ENCODE measurements around the gene GIPC3.
"Not testable (repeated sequence)": the region's sequence is repeated elsewhere in the genome, so short reads cannot be mapped to it uniquely, and the experiment has no call there.

Gene GIPC3

DNA sequence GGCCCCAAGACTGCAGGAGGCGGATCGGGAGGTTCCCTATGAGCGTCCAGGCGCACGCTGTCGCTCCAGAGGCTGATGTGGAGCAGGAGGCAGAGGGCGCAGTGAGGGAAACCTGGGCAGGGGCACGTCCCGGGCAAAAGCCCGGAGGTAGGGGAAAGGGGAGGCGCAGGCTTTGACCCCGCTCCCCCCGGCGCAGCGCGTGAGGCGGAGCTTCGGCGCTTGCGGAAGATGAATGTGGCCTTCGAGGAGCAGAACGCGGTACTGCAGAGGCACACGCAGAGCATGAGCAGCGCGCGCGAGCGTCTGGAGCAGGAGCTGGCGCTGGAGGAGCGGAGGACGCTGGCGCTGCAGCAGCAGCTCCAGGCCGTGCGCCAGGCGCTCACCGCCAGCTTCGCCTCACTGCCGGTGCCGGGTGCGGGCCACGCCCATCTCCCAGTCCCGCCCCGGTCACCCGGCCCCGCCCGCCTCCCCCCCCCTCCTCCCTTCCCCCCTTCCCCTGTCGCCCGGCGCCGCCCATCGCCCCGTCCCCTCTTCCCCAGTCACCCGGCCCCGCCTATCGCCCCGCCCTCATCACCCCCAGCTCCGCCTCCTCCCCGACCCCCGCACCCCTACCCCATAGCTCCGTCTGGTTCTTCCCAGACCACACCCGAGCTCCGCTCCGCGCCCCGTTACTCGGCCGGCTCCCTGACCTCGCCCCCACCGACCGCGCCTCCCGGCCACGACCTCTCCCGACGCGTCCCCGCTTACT lies 8.4 kb upstream of the GIPC3 start:
- DNase-seq = no peak

DNA sequence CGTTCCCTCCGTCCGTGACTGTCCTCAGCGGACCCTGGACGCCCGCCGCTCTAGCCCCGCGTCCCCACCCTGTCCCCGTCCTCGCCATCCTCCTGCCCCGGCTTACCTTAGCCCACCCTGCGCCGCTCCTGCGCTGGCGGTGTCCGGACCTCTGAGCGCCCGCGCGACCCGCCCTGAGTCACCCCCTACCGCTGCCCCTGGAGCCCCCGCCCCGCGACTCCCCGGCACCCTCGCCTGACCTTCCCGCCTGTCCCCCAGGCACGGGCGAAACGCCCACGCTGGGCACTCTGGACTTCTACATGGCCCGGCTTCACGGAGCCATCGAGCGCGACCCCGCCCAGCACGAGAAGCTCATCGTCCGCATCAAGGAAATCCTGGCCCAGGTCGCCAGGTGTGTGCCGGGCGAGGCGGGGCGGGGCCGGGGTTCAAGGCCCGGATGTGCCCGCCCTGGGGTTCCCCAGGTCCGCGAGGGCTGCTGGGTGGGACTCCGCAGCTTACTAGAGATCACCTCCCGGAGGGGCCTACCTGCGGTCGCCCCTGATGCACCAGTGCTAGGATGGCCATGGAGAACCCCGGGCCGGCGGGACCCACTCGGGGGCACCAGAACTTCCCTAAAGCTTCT lies 7.4 kb upstream of the GIPC3 start:
- DNase-seq = no peak

DNA sequence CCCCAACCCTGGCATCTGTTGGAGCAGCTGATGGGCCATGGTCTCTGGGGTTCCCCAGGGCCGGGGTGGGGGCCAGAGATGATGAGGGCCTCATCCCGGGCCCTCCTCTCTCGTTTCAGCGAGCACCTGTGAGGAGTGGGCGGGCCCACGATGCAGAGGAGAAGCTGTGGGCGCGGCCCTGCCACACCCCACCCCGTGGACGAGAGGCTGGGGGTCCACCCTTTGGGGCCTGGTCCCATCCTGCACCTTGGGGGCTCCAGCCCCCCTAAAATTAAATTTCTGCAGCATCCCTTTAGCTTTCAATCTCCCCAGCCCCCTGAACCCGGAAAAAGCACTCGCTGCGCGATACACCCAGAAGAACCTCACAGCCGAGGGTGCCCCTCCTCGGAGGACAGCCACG lies 6.9 kb upstream of the GIPC3 start:
- no peak for DNase-seq

DNA sequence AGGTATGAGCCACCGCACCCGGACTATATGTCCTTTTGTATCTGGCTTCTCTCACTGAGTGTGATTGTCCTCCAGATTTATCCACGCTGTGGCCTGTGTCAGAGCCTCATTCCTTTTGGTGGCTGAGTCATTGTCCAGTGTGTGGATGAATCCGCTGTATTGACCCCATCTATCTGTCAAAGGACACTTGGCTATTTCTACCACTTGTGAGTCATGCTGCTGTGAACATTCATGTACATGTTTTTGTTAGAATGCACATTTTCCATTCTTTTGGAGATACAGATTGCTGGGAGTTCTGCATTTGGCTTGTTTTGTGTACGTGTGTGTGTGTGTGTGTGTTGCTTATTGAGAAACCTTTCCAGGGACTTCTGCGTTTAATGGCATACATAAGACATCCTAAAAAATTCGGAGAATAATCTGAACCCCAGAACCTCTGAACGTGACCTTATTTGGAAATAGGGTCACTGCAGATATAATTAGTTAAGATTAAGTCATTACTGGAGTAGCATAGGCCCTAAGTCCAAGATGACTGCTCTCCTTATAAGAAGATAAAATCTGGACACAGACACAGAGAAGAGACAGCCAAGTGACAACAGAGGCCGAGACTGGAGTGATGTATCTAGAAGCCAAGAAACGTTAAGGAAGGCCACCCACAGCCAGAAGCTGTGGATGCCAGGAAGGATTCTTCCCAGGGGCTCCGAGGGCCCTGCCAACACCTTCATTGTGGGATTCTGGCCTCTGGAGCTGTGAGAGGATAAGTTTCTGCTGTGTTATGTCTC lies 4.9 kb upstream of the GIPC3 start:
- no peak for DNase-seq

DNA sequence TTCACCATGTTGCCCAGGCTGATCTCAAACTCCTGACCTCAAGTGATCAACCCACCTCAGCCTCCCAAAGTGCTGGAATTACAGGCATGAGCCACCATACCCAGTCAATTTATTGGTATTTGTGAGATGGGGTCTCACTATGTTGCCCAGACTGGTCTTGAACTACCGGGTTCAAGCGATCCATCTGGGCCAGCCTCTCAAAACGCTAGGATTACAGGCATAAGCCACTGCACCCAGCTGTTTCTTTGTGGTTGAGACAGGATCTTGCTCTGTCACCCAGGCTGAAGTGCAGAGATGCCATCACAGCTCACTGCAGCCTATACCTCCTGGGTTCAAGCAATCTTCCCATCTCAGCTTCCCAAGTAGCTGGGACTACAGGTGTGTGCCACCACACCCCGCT lies 3.5 kb upstream of the GIPC3 start:
- DNase-seq = not testable (repeated sequence)

DNA sequence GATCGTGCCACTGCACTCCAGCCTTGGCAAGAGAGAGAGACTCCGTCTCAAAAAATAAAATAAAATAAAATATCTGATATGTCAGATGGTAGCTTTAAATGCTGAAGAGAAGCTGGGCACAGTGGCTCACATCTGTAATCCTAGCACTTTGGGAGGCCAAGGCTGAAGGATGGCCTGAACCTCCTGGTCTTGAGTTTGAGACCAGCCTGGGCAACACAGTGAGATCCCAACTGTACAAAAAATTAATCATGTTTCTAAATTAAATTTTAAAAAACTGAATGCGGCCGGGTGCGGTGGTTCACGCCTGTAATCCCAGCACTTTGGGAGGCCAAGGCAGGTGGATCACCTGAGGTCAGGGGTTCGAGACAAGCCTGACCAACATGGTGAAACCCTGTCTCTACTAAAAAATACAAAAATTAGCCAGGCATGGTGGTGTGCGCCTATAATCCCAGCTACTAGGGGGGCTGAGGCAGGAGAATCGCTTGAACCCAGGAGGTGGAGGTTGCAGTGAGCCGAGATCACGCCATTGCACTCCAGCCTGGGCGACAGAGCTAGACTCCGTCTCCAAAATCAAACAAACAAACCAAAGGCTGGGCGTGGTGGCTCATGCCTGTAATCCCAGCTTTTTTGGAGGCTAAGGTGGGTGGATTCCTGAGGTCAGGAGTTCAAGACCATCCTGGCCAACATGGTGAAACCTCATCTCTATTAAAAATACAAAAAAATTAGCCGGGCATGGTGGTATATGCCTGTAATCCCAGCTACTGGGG lies 1.1 kb upstream of the GIPC3 start:
- DNase-seq = not testable (repeated sequence)

DNA sequence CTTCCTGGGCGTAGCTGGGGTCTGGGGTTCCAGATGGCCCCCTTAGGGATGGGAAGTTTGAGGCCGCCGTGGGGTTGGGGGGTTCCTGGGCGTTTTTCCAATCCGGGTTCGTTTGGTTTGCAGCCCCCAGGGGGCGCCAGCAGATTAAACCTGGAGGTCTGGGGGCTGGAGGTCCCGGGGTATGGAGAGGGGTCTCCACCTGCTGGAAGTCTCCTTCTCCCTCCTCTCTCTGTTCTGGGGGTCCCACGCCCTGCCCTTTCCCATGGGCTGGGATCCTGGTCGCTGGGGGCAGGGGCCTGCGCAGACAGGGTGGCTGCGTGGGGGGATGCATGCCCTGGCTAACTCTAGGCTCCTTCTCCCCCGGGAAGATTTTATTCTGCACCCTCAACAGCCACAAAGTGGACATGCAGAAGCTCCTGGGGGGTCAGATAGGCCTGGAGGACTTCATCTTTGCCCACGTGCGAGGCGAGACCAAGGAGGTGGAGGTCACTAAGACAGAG lies 899 bp downstream of the GIPC3 start:
- DNase-seq = peak; percentile 22

DNA sequence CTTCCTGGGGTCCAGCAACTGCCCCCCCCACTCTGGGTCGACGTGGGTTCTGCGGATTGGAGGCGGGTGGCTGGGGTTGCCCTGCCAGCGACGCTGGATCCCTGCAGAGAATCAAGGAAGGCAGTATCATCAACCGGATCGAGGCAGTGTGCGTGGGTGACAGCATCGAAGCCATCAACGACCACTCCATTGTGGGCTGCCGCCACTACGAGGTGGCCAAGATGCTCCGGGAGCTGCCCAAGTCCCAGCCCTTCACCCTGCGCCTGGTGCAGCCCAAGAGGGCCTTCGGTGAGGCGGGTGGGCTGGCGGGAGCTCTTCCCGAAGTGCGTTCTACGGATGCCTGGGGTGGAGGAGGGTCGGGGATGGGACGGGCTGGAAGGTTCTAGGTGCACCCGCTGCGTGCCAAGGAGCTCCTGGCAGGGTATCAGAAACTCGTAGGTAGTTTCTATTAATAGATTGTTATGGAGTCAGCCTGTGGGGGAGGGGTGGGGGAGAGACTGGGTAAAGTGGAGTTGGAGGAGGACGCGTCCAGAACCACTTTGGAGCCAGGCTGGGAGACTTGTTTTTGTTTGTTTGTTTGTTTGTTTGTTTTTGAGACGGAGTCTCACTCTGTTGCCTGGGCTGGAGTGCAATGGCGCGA lies 1.5 kb downstream of the GIPC3 start:
- no peak for DNase-seq

DNA sequence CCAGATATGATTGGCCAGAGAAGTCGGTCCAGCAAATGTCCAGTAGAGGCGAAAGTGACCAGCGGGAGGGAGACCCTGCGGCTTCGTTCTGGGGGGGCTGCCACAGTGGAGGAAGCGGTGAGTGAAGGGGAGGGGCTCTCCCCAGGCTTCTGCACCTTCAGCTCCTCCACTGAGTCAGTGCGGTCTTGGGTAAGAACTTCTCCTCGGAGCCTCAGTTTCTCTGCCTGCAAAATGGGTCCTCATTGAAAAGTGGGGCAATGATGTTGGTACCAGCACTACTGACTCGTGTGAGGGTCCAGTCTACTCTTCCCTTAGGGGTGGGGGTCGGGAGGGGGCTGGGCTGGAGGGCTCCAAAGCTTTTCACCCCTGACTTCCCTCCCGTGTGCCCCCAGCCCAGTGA lies 4.2 kb downstream of the GIPC3 start:
- no peak for DNase-seq

DNA sequence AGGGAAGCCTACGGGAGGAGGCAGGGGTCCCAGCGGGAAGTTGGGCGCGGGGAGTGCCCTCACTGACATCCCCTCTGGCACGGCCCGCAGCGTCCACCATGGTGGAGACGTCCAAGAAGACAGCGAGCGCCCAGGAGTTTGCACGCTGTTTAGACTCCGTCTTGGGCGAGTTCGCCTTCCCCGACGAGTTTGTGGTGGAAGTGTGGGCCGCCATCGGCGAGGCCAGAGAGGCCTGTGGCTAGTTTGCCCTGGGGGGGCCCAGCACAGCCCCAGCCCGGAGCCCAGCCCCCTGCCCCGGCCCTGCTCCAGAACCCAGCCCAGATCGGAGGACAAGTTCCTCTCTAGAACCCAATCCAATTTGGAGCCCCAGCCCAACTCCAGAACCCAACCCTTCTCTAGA lies 4.7 kb downstream of the GIPC3 start:
- DNase-seq = no peak

DNA sequence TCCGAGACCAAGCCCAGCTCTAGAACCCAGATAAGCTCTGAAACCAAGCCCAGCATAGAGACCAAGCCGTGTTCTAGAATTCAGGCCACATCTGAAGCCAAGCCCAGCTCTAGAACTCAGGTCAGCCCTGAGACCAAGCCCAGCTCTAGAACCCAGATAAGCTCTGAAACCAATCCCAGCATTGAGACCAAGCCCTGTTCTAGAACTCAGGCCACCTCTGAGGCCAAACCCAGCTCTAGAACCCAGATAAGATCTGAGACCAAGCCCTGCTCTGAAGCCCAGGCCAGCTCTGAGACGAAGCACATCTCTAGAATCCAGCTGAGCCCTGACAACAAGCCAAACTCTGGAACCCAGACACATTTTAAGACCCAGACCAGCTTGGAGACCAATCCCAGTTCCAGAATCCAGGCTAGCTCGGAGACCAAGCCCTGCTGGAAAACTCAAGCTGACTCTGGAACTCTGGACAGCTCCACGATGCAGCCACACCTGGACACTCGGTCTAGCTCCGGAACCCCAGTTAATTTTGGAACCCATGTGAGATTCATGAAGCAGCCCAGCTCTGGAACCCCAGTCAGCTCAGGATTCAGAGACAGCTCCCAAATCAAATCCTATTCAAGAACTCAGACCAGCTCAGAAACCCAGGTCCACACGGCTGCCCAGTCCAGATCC lies 5.8 kb downstream of the GIPC3 start:
- DNase-seq = no peak

DNA sequence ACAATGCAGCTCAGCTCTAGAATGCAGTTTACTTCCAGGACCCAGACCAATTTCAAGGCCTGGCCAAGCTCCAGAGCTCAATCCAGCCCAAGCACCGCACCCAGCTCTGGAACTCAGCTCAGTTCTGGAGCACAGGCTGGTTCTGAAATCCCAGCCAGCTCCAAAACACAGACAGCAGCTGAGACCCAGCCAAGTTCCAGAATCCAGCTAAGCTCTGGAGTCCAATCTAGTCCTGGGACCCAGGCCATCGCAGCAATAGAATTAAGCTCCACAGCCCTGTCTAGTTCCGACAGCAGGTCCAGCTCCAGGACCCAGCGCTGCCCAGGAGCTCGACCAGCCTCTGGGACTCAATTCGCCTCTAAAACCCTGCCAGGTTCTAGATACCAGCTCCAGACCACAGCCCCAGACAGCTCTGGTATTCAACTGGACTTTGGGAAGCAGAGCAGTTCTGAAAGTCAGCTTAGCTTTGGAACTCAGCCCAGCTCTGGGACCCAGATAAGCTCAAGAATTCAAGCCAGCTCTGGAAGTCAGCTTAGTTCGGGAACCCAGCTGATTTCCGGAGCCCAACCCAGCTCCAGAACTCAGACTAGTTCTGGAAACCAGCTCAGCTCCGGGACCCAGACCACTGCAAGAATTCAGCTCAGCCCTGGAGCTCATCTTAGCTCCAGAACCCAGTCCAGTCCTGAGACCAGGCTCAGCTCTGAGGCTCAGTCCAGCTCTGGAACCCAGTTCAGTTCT lies 6.8 kb downstream of the GIPC3 start:
- DNase-seq = no peak

DNA sequence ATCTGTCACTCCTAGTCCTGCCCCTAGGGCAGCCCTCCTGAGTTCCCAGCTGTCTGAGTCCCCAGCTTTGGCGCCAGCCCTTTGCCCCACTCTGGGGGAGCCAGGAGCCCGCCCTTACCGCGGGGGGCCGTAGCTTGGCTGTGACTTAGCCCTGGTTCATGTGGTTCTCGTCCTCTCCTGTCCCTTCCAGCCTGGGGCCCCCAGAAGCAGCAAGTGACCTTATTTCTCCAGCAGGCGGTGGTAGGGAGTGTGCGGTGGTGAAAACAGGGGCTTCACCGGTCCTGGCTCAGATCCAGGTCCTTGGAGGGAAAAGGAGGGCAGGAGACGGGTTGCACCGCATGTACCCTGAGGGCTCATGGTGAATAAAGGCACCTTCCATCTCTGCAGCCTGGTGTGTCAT lies 7.9 kb downstream of the GIPC3 start:
- no peak for DNase-seq

DNA sequence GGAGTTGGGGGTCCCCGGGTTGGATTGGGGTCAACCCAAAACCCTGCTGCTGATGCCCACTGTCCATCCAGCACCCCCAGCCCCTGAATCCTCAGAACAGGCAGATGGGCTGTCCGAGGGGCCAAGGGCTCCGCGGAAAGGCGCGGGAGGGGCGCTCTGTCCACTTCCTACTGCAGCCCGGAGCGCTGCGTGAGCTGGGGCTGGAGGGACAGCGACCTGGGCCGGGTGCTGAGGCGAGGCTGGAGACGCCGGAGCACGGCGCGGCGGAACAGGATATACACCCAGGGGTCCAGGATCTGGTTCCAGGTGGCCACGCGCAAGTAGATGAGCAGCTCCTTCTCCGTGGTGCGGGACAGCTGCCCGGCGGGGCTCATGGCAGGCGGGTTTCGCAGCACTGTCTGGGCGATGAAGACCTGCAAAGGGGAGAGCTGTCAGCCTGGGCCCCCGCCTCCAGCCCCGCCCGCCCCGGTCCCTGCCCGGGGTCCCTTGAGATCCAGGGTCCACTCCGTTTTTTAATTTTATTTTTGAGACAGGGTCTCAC lies 10.3 kb downstream of the GIPC3 start:
- DNase-seq = no peak

DNA sequence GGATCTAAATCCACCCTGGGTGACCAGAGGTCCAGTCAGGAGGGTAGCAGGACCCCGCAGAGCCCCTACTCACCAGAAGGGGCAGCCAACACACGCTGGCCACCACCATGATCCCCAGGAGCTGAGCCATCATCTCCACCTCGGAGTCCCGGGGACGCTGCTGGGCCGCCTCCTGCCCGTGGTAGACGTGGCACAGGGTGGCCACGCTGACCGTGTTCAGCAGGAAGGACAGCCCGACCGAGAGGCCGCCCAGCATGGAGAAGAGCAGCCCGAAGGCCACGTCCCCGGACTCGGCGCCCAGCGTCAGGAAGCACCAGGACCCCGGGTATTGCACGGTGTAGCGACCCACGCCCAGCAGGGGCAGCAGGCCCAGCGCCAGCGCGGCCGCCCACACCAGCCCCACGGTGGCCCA lies 14.5 kb downstream of the GIPC3 start:
- DNase-seq = no peak

DNA sequence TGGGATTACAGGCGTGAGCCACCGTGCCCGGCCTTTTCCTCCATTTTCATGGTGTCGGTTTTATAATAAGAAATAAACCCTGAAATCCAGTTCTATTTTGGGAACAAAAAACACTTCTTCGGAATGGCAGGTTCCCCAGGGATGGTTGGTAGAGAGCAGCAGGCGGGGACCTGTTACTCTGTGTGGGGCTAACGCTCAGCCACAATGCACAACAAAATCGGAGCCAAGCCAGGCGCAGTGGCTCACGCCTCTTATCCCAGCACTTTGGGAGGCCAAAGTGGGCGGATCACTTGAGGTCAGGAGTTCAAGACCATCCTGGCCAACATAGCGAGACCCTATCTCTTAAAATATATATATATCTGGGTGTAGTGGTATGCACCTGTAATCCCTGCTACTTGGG lies 15.7 kb downstream of the GIPC3 start:
- no peak for DNase-seq

DNA sequence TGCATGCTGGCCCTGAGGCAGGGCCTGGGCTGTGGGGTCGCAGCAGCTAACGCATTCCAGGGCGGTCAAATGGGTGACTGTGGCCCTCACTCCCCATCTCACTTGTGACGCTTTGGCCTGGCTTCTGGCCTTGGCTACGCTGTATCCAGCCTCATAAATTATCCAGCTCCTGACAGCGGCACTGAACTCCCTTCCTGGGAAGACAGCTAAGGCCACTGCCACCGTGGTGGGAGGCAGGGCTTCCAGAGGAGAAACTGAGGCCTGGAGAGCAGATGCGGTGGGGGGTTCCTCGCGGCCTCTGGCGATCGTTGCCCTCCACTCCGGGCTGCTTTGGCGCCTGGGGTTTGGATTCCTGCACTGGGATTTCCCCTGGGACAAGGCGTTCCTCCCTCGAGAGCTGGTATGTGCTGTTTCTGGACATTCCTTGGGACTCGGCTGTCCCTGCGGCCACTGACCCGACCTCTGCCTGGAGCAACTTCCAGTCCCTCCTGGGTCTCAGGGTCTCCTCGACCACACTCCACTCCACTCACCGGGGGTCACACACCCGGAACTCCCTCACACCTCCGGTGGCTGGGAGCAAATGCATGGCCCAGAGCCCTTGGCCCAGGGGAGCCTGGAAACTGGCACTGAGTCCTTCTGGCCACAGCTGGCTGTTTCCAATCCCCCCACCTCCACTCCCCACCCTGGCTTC lies 18.0 kb downstream of the GIPC3 start:
- DNase-seq = no peak

DNA sequence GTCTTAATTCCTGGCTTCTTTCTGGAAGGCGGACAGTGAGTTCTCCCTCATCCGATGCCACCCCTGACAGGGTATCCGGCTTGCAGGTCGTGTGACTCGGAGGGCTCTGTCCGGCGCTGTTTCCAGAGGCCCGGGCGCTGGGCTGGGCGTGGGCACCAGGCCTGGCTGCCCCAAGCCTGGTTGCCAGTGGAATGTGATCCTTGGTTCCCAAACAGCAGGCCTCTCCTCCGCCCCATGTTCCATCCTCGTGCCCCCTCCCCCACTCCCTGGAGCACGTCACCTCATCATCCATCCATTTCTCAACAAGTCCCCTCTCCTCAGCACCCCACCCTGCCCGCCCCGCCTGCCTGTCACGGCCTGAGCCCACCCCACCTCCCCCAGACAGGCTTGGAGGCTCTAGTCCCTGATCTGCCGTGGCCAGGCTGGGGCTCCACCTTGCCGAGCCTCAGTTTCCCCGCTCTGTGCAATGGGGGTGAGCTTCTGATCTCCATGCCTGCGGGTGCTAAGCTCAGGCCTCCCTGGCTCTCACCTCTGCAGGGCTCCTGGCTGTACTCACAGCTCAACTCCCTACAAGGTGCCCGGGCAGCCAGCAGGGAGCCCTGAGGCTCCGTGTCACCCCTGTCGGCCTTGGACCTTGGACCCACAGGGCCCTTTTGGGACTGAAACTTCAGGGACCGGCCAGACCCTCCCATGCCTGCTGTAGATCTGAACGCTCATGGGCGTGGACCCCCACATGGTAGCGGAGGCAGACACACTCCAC lies 19.1 kb downstream of the GIPC3 start:
- DNase-seq = no peak

DNA sequence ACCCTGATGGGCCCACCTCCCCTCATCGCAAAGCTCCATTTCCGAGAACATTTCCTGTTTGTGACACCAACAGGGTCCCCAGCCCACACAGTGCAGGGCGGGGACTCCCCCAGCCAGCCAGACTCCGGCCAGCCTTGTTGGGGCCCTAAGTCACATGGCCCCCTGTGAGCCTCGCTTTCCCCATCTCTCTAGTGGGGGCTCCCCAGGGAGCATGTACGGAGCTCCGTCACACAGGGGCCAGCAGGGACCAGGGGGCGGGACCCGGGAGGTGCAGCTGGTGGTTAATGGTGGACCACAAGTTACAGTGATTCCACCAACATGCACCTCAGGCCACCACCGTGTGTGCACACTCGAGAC lies 19.7 kb downstream of the GIPC3 start:
- peak; percentile 27 for DNase-seq

DNA sequence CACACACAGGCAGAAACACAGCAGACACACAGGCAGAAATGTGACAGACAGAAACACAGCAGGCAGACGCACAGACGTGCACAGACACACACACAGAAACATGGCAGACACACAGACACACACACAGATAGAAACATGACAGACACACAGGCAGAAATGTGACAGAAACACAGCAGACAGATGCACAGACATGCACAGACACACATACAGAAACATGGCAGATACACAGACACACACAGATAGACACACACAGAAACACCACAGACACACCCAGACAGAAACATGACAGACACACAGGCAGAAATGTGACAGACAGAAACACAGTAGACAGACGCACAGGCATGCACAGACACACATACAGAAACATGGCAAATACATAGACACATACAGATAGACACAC lies 20.1 kb downstream of the GIPC3 start:
- no peak for DNase-seq

Measured in CD4-positive, alpha-beta T cell treated with Interferon gamma for 1 hour (primary cell).